ENCODE measurements around the gene TMEM81.

- TF ChIP-seq, protein P1, sequence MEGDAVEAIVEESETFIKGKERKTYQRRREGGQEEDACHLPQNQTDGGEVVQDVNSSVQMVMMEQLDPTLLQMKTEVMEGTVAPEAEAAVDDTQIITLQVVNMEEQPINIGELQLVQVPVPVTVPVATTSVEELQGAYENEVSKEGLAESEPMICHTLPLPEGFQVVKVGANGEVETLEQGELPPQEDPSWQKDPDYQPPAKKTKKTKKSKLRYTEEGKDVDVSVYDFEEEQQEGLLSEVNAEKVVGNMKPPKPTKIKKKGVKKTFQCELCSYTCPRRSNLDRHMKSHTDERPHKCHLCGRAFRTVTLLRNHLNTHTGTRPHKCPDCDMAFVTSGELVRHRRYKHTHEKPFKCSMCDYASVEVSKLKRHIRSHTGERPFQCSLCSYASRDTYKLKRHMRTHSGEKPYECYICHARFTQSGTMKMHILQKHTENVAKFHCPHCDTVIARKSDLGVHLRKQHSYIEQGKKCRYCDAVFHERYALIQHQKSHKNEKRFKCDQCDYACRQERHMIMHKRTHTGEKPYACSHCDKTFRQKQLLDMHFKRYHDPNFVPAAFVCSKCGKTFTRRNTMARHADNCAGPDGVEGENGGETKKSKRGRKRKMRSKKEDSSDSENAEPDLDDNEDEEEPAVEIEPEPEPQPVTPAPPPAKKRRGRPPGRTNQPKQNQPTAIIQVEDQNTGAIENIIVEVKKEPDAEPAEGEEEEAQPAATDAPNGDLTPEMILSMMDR (conservative IDR thresholded peaks at IDR 0.05; ENCODE audit: low read depth in 2 of 2) = no peak
- no peak for TF ChIP-seq EZH2 (IDR thresholded peaks at IDR 0.05; ENCODE audit: low read depth, unreplicated experiment)
- TF ChIP-seq STAT1 (IDR thresholded peaks at IDR 0.05; ENCODE audit: unreplicated experiment) = no peak
- no peak for TF ChIP-seq REST (IDR thresholded peaks at IDR 0.05; ENCODE audit: unreplicated experiment)
- no peak for TF ChIP-seq JUNB (IDR thresholded peaks at IDR 0.05; ENCODE audit: unreplicated experiment)
- no peak for TF ChIP-seq POLR2AphosphoS5 (IDR thresholded peaks at IDR 0.05; ENCODE audit: low read depth)
- no peak for TF ChIP-seq EZH2phosphoT487 (IDR thresholded peaks at IDR 0.05; ENCODE audit: unreplicated experiment)
Measured at GRCh38 chr1:205077158-205077933, 6.9 kb downstream of the TMEM81 start.
